ENCODE results near the gene PLRG1. TPM values are rescaled to one million over a fixed set of nuclear protein-coding genes. Genes with fewer than 3 reads are reported as not detected.

The PLRG1 gene
- total RNA-seq, 1 donor from 2014 or later: 34.7 TPM

GRCh38 chr4:154491341-154492271, 58.6 kb downstream of the PLRG1 start, which contains the start of gene DCHS2:
Gene DCHS2 (minus strand): TSS chr4:154491799. CDS start chr4:154491355, 444 bp downstream.
- no peaks in the 10 kb centered on the region for H3K9me3 ChIP-seq
- no peaks in the 10 kb centered on the region for H3K36me3 ChIP-seq
- intact Hi-C loops (cut with DNase I): no loop called here
- H3K4me3 ChIP-seq: peak within 1 kb of the TSS; percentile 32 to 40
- H3K27ac ChIP-seq: no peak within 1 kb of the TSS
- TF ChIP-seq, protein P1, sequence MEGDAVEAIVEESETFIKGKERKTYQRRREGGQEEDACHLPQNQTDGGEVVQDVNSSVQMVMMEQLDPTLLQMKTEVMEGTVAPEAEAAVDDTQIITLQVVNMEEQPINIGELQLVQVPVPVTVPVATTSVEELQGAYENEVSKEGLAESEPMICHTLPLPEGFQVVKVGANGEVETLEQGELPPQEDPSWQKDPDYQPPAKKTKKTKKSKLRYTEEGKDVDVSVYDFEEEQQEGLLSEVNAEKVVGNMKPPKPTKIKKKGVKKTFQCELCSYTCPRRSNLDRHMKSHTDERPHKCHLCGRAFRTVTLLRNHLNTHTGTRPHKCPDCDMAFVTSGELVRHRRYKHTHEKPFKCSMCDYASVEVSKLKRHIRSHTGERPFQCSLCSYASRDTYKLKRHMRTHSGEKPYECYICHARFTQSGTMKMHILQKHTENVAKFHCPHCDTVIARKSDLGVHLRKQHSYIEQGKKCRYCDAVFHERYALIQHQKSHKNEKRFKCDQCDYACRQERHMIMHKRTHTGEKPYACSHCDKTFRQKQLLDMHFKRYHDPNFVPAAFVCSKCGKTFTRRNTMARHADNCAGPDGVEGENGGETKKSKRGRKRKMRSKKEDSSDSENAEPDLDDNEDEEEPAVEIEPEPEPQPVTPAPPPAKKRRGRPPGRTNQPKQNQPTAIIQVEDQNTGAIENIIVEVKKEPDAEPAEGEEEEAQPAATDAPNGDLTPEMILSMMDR (IDR thresholded peaks at IDR 0.05): no peak
- H3K27me3 ChIP-seq: peaks cover 13% of the 10 kb centered on the region
- H3K4me1 ChIP-seq: no peaks in the 10 kb centered on the region
- DNase-seq (ENCODE audit: low spot score in 2 of 2): no peak

DNA sequence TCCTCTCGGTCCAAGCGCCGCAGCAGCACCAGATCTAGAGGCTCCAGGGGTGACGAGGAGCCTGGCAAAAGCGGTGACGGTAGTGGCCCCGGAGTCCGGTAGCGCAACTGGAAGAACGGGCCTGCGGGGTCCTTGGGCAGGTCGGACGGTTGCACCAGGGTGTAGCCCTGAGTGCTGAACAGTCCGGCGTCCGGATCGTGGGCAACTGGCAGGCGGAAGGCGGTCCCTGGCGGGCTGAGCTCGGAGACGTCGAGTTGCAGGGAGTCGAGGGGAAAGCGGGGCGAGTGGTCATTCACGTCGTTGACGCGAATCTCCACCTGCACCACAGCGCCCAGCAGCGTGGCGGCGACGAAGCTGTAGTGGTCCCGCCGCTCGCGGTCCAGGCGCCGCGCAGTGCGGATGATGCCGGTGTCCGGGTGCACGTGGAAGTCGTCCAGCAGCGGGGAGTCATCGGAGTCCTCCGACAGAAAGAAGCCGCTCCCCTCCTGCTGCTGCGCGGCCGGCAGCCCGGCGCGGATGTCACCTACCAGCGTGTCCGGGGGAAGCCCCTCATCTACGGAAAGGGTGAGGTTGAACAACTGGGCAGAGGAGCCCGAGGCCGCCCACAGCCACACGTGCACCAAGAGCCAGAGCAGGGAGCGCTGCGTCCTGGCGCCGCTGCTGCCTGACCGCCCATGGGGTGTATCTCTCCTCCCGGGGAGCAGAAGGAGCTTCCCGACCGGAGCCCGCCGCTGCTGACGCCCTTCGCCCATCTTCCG, 59.4 kb downstream of the PLRG1 start:
- Histone ChIP-seq H3K4me1 (no peaks in the 10 kb centered on the region), H3K4me3 (peak overlapping the region; percentile 32 to 40), H3K27me3 (peaks cover 13% of the 10 kb centered on the region), H3K9me3 (no peaks in the 10 kb centered on the region), H3K27ac (no peak overlapping the region), H3K36me3 (no peaks in the 10 kb centered on the region)
- intact Hi-C loops (cut with DNase I): no loop called here
- no peak for DNase-seq (ENCODE audit: low spot score in 2 of 2)
- TF ChIP-seq, protein P1 (IDR thresholded peaks at IDR 0.05): no peak

GRCh38 chr4:154490234-154490582, 60.0 kb downstream of the PLRG1 start:
- intact Hi-C loops (cut with DNase I): no loop called here
- H3K36me3 ChIP-seq: no peaks in the 10 kb centered on the region
- H3K9me3 ChIP-seq: no peaks in the 10 kb centered on the region
- H3K4me1 ChIP-seq: no peaks in the 10 kb centered on the region
- H3K27me3 ChIP-seq: peaks cover 13% of the 10 kb centered on the region
- TF ChIP-seq, protein P1 (IDR thresholded peaks at IDR 0.05): no peak
- H3K27ac ChIP-seq: no peak overlapping the region
- no peak for DNase-seq (ENCODE audit: low spot score in 2 of 2)
- peak overlapping the region in 1 of 2 donors; percentile 32 for H3K4me3 ChIP-seq

GRCh38 chr4:154489558-154490233, 60.5 kb downstream of the PLRG1 start:
- H3K36me3 ChIP-seq: no peaks in the 10 kb centered on the region
- H3K27ac ChIP-seq: no peak overlapping the region
- no peaks in the 10 kb centered on the region for H3K4me1 ChIP-seq
- intact Hi-C loops (cut with DNase I): no loop called here
- TF ChIP-seq, protein P1 (IDR thresholded peaks at IDR 0.05): no peak
- H3K27me3 ChIP-seq: peaks cover 13% of the 10 kb centered on the region
- H3K9me3 ChIP-seq: no peaks in the 10 kb centered on the region
- DNase-seq (ENCODE audit: low spot score in 2 of 2): no peak
- peak overlapping the region in 1 of 2 donors; percentile 32 for H3K4me3 ChIP-seq

DNA sequence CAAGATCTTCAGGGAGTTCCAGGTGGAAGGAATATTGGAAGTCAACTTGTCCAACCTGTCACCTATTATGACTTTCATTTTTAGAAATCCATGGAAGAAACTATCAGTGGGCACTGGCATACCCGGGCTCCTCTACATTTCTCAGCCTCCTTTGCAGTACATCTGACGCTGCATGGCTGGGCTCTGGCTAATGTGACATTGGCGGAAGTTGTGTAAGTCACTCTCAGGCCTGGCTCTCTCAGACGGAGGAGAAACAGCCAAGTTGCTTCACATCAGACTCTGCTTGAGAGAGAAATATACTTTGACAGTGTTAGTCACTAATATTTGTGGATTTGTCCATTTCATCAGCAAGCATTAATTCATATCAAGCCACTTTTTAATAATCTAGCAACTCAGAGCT, 63.1 kb downstream of the PLRG1 start:
- intact Hi-C loops (cut with DNase I): no loop called here
- TF ChIP-seq, protein P1 (IDR thresholded peaks at IDR 0.05): no peak
- H3K36me3 ChIP-seq: no peaks in the 10 kb centered on the region
- DNase-seq (ENCODE audit: low spot score in 2 of 2): no peak
- no peak overlapping the region for H3K4me3 ChIP-seq
- no peaks in the 10 kb centered on the region for H3K9me3 ChIP-seq
- no peaks in the 10 kb centered on the region for H3K4me1 ChIP-seq
- H3K27ac ChIP-seq: no peak overlapping the region
- H3K27me3 ChIP-seq: peaks cover 13% of the 10 kb centered on the region
